Retina (tissue), 1 donor: ENCODE measurements around the gene SYK.
A peak's percentile ranks its signal among the peaks of the same experiment; 100 is the strongest.
"Not testable (repeated sequence)": the region's sequence is repeated elsewhere in the genome, so short reads cannot be mapped to it uniquely, and the experiment has no call there.

Experiments used
- DNase-seq: peaks from one replicate; pipeline ENCODE4 v3.0.0-alpha.2; 2016

SYK gene

DNA sequence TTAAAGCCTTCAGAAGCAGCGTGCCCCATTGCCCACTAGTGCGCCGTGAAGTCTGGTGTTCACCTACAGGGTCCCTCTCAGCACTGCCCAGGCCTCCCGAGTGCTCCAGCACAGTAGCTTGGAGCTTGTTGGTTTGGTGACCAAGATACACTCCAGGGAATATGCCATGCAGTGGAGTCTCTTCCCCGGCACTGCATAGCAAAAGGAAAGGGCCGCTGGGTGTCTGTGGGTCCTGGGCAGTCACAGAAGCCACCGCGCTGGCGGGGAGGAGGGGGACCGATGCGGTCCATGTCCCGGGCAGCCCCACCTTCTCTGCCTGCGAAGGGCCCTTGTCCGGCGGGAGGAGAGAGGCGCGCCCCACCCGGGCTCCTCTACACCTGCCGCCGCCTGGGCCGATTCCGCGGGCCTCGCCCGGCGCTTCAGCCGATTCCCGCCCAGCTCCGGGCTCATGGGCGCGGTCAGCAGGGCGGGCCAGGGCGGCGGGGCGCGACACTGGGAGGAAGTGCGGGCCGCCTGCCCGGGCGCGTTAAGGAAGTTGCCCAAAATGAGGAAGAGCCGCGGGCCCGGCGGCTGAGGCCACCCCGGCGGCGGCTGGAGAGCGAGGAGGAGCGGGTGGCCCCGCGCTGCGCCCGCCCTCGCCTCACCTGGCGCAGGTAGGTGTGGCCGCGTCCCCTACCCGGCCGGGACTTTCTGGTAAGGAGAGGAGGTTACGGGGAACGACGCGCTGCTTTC, at the start of gene SYK:
SYK (plus strand) TSS at position 579 of the 732 bp plus-strand sequence. CDS start 42,080 bp downstream, outside the sequence.
- DNase-seq: peak; percentile 68

DNA sequence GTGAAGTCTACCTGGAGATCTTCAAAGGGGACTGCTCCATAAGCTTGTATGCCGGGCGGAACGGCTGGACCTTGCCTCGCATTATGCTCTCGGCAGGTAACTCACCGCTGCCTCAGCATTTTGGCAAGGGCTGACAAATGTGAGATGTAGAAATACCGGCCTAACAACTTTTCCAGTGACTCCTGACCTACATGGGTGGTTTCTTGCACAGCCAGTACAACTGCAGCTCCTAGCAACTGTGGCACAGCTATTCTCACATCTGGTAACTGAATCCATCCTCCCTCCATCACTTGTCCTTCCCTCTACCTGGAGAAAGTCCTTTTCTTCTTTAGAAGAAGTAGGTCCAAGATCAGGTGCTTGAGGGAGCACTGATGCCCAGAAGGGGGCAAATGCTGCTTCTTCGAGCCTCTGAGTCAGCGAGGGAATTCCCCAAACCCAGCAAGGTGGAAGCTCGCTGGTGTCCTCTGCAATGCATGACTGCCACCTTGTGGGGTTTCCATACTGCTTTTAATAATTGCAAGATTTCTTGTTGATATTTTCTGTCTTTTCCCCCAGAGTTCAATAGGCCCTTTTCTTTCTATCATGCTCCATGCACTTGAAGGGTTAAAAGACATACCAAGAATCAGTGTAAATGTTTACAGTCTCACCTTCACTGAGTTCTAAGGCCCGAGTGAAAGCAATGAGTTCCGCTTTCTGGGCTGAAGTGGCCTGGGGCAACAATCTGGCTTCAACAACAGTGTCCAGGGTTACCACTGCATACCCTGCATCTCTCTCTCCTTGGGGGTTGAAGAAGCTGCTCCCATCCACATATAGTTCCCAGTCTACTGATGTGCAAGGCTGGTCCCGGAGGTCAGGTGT, 45.9 kb upstream of the SYK start:
- DNase-seq: peak; percentile 70

DNA sequence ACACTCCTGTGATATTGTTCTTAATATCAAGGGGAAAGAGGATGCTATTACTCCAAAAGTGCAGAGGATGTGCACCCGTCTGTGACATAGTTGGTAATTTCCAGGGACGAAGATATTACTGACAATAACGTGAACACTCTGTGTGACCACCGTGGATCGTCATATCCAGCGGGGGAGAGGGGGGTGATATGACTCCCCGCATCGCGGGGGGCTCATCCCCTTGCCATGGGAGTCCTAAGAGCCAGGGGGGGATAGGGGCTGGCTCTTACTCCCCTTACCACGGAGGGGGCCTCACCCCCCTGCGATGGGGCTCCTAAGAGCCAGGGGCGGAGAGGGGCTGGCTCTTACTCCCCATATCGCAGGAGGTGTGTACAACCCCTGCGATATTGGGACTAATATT, 41.0 kb upstream of the SYK start:
- not testable (repeated sequence) for DNase-seq

DNA sequence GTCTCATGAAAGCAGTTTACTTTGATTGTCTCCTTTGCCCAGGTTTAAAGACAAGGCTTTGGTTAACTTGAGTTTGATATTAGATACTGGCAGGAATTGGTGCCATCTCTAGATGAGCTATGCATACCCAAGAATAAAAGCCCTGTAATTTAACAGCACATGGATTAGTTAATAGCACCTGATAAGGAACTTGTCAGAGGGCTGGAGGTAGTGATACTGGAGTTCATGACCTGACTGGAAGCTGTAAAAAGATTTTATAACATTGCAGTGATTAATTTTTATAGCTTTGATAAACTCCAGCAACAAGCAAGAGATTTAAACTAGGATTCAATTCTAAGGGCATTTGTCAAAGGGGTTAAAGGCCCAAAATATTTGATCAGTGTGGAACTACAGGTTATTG, 34.9 kb upstream of the SYK start:
- DNase-seq: no peak

DNA sequence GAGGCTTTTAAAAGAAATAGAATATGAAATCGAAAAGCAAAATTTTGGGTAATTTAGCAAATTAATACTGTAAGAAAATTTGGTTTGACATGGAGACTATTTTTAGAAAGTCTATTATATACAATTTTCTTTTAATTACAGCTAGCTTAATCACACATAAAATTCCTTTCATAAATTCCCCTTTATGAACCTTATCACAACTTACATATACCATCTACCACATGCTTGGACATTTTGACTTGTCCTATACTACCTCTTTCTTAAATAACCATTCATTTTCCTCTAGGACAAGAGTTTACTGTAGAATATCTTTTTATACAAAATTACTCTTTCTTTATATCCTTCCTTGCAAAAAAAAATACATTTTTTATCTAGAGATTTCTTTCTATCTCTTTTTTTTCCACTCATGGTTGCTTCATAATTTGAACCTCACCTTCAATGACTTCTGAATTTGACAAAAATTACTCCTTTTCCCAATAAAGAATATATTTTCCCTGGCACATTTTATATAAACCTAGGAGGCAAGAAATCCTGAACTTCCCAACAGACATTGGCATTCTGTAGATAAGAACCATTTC, 34.0 kb upstream of the SYK start:
- DNase-seq: no peak

DNA sequence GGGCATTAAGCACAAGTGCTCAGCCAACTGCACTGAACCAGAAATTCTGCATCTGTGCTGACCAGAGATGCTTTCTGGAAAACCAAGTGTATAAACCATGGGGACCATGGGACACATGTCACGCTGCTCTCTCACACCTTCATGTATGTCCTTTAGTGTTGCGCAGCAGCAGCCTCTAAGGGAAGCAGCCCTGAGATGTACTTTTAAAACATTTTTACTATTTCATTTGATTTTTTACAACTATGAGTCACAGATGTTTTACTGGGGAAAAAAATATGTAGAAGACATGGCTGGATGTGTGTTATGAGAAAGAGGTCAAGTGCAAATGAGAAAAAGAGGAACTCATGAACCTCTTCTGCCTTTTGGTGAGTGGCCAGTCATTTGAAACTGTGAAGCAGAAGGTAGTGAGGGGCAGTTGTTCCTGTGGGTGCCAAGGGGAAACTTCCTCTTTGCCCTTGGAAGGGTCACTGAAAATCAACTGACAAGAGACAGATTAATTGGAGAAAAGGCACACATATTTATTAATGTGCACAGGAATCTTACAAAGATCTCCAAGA, 31.4 kb upstream of the SYK start:
- no peak for DNase-seq

DNA sequence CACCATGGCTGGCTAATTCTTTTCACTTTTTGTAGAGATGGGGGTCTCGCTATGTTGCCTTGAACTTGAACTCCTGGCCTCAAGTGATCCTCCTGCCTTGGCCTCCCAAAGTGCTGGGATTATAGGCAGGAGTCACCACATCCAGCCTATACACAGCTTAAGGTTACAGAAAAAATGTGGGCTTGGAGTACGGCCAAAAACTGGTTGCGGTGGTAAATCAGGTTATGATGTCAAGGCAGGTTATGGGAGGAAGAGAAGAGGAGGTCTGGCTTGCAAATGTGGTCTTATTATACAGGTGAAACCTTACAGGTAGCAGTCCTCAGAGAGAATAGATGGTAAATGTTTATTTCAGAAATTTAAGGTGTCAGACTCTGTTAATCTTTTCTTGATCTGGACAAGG, 30.7 kb upstream of the SYK start:
- no peak for DNase-seq

DNA sequence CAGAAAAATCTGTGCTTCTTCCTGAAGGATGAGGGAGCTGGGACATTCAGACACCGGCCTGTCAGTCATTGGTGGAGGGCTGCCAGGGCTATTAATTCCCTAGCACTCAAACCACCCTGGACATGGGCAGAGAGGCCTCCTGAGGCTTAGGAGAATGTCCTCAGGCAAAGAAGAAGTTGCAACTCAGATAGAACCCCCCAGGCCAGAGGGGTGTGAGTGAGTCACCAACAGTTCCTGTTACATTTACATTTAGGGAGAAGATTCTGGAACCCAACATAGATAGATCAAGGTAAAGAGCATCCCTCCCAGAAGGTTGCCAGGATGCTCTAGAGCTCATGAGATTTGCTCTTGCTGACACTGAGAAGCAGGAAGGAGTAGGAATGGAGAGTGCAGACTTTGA, 29.2 kb upstream of the SYK start:
- DNase-seq: no peak

DNA sequence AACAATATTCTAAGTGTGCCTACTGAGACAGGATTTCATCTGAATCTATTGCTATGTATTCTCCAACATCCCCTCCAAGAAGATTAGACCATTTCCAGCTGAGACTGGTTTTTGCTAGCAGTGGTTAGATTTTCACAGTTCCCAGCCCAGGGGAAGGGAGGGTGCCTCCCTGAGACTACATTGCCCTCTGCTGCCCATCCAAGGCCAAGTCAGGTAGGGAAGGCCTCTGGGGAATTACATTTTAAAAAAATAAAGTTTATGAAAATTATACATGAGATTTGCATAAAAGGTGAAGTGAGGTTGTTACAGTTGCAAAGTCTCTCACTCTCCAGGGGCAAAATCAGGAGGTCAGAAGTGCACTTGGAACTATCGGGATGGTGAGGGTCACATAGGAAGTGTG, 28.0 kb upstream of the SYK start:
- DNase-seq: peak; percentile 25

DNA sequence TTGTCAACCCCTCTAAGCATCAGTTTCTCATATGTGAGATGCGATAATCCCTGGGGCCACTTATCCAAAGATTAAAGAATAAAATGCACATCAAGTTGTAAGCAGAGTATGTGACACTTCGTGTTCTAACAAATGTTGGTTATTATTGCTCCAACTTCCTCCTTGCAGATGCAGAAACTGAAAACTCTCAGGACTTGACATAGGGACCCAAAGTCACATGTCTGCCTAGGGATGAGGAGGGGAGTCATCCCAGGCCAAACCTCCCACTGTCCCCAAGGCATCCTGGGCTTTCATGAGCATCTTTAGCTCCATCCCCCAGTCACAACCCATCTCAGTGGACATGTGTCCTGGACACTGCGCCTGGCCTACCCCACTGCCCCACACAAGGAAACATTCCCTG, 27.5 kb upstream of the SYK start:
- DNase-seq: no peak

DNA sequence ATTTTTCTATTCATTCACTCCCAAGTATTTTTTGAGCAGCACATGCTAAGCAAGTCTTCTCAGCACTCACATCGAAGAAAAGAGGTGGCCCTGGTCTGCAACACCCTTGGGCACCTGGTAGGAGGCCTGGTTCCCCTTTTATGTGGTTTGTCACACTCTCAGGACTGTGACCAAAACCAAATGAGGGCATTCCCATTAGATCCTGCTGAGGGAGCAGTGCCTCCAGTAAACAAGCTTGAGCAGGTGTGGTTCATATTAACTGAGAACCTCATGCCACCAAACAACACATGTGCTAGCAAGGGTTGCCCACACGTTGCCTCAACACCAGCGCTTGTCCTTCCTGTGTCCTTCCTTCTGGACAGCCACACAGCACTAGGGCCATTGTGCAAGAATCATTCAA, 26.9 kb upstream of the SYK start:
- DNase-seq: no peak

DNA sequence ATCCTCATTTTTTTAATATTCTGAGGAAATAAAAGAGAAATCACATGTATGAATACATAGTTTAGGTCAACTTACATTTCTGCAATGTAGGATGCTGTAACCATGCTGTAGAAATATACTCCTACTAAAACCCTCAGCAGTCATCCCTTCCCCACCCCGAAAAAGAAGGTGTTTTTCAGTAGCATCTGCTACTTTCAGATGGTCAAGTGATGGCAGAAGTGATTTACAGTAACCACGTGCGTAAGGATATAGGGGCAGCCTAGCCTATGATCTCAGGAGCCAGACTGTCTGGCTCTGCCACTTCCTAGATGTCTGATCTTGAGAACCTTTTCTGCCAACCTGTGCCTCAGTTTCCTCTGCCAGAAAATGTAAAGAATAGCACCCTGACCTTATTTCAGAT, 26.0 kb upstream of the SYK start:
- no peak for DNase-seq

DNA sequence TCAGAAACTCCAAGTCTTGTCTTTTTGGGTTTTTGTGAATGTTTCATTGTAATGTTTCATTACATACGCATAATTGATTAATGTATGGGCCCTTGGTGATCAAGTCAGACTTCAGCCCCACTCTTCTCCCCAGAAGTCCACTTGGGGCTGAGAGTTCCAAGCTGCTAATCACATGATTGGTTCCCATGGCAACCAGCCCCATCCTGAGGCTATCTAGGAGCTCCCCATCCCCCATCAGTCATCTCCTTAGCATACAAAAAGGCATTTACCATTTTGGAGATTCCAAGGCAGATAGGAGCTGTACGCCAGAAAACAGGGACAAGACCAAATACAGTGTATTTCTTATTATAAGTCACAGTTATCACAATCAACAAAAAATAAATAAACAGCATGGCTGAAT, 22.9 kb upstream of the SYK start:
- DNase-seq: no peak

DNA sequence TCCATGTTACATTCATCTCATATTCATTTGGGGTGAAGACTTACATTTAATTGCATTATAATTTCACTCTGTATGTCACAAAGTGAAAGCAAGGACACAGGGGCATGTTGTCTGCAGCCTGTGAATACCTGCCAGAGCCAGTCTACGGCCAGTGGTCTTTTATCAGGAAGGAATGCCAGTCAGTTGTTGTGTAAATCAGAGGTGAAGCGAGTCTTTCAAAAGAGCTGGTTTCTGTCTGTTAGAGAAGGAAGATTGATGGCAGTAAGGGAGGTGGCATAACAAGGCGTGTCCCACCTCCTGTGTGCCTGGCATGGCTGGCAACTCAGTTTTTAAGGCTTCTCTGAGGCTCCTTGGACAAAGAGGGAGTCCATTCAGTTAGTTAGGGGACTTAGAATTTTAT, 18.1 kb upstream of the SYK start:
- DNase-seq: no peak

DNA sequence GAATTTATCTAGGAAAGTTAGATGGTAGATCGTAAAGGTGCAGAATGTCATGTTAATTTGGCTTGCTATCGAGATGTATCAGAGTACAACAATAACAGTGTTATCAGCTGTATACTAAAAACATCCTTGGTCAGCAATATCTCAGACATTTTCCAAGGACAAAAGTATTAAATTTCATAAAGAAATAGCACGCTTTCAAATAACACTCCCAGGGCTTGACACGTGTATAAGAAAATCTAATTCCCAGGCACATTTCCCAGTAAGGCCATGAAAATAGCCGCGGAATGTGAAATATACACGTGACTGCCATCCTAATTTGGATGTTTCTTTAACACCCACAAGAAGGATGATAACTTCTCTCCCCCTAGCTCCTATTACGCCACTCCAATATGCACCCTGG, 17.7 kb upstream of the SYK start:
- DNase-seq: no peak

DNA sequence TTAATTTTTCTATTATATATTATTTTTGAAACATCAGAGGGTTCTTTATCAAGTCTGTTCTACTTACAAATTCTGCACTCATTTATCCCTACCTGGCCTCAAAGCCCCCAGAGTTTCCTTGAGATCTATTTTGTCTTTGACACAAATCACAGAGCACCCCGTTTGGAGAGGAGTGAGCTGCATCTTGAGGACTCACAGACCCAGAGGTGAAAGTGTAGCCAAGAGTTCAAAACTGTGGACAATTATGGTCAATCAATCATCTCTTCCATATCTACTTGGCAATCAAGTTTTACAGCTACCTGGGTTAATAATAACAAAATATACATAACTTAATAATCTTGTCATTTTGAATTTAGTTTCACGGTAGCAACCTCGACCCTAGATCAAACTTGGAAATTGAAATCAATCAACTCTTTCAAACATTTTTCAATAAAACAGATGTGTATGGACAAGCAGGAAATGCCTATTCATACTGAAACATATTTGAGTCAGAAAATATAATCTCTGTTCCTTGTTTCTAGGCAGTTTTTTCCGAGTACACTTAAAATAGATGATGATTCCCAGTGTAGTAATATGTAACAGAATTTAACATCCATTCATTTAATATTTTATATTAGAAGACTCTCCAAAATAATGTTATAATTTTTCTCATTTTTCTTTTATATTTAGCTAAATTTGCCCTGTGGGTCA, 13.7 kb upstream of the SYK start:
- DNase-seq: no peak

DNA sequence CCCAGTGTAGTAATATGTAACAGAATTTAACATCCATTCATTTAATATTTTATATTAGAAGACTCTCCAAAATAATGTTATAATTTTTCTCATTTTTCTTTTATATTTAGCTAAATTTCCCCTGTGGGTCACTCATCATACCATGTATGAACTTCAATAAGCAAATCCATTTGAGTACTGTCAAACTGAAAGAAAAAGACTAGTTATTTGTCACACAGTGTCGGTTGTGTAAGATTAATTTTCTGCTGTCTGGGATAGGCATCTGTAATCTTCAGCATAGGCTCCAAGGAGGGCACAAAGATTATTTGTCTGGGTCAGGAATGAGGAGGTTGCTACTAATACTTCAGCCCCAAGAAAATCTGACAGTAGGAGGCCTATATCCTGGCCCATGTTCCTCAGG, 13.1 kb upstream of the SYK start:
- DNase-seq: not testable (repeated sequence)

DNA sequence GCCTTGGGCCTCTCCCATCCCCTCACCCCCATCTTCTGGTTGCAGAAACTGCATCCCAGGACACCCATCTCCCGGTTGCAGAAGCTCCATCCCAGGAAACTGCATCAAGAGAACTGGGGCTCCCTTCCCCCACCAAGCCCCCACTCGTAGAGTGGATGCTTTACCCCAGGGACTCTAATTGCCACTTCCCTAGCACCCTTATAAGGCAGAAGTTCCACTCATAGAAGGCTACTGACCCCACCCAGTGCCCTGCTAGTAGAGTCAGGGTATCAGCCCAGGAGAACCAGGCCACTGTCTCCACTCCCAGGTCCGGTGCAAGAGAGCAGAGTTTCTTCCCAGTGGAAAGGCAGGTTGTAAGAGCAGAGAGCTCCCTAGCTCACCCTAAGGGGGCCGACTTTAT, 12.2 kb upstream of the SYK start:
- no peak for DNase-seq

DNA sequence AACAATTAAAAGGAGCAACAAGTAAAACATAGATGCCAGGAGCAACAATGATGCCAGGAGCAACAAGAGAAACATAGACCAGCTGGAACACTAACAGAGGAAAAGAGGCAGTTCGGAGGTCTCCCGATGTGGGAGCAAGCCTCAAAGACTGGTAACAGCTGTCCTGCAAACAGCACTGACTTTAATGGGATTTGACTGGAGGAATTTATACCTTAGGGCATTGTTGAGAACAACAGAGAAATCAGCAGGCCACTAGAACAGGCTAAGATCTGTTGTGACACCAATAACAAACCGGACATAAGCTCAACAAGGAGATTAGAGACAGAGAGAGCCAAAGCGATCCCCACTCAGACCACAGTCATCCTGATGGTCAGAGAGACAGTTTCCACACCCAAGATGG, 11.8 kb upstream of the SYK start:
- DNase-seq: peak; percentile 44

DNA sequence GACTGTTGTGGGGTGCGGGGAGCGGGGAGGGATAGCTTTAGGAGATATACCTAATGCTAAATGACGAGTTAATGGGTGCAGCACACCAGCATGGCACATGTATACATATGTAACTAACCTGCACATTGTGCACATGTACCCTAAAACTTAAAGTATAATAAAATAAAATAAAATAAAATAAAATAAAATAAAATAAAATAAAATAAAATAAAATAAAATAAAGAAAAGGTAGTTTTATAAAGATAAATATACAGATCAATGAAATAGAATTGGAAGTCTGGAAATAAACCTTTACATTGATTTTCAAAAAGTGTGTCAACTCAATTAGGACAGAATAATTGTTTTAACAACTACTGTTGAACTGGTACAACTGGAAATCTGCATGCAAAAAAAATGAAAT, 8.6 kb upstream of the SYK start:
- DNase-seq: not testable (repeated sequence)

DNA sequence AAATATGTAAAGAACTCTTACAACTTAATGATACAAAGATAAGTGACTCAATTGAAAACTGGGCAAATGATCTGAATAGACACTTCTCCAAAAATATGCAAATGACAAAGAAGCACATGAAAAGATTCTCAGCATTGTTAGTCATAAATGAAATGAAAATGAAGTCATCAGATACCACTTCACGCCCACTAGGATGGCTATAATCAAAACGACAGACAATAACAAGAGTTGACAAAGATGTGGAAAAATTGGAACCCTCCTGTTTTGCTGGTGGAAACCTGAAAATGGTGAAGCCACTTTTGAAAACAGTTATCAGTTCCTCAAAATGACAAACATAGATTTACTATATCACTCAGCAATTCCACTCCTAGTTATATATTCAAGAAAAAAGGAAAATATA, 7.9 kb upstream of the SYK start:
- DNase-seq: no peak

DNA sequence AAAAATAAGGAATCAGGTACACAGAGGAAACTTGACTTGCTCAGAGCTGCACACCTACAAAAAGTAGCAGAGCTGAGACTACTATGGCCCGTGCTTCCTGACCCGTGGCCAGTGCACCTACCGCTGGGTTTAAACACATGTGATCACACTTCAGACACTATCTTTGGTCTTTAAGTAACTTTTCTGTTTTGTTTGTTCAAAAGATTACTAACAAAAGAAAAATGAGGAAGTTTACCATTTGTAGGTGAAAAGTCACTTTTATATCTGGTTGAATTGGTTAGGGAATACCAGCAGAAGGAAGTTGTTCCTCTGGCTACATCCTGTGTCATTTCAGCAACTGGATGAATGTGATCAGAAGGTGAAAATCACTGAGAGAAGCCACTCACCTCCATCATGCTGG, 6.5 kb upstream of the SYK start:
- no peak for DNase-seq

DNA sequence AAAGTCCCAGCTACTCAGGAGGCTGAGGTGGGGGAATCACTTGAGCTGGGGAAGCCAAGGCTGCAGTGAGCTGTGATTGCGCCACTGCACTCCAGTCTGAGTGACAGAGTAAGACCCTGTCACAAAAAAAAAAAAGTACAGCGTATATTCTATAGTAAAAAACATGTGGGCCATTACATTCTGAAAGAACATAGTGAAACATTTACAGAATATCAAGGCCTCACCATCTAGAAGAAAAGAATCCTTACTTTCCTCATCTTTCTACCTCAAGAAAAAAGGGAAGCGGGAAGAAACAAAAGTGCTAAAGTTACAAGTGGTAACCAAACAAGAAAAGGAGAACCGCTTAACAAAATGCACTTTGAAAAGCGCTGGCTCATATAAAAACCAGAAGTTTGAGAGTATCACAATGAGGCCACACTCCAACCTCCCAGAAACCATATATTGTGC, 5.7 kb upstream of the SYK start:
- no peak for DNase-seq
